Activated T-cell treated with anti-CD3 and anti-CD28 coated beads, Interleukin-2, amount 50 U/mL, for 48 hours (primary cell): Measurements from ENCODE around the gene RNF220.
A peak's percentile ranks its signal among the peaks of the same experiment; 100 is the strongest.
"Not testable (repeated sequence)": the region's sequence is repeated elsewhere in the genome, so short reads cannot be mapped to it uniquely, and the experiment has no call there.

Experiments
- DNase-seq, 2 experiments: peaks; one replicate each; pipeline ENCODE4 v3.0.0-alpha.2; 2020

RNF220 gene

GRCh38 chr1:44684525-44684924, 279.5 kb downstream of the RNF220 start:
- DNase-seq = no peak

DNA sequence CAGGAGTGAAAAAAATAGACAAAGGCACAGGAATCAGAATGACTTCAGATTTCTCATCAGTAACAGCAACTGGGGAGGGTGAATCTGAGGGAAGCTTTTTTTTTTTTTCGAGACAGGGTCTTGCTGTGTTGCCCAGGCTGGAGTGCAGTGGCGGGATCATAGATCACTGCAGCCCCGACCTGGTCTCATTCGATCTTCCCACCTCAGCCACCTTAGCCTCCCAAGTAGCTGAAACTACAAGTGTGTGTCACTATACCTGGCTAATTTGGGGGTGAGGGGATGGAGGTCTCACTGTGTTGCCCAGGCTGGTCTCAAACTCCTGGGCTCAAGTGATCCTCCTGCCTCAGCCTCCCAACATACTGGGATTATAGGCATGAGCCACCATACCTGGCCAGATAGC, 280.2 kb downstream of the RNF220 start:
- no peak for DNase-seq

DNA sequence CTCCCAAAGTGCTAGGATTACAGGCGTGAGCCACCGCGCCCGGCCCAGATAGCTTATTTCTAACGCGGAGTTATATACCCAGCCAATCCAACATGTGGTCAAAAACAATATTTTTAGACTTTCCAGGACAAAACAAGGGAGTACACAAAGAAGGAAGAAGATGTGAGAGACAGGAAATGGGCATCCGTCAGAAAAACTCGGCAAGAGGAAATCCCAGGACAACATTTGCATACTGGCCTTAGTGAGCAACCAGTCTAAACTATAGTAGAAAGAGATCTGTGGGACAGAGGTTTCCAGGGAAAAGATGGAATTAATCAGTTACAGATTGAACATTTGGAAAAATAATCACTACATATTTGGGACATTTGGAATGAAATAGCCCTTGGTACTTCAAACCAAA, 280.8 kb downstream of the RNF220 start:
- DNase-seq = no peak

DNA sequence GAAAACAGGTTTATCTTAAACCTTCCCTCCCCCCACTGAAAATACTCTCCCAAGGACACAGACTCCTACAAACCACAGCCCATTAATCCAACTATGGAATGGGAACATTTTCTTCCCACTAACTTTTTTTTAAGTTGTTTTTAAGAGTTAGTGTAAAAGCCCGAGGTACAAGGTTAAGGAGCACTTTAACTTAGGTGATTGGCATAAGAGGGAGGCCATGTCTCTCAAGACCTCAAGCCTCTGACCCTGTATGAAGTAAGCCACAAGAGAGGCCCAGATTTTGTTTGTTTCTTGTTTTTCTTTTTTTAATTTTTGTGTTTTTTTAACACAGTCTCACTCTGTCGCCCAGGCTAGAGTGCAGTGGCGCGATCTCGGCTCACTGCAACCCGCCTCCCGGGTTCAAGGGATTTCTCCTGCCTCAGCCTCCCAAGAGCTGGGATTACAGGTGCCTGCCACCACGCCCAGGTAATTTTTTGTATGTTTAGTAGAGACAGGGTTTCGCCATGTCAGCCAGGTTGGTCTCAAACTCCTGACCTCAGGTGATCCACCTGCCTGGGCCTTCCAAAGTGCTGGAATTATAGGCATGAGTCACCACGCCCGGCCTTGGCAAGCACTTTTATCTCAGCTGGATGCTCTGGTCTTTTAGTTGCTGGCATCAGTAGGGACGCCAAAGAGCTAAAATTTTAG, 283.8 kb downstream of the RNF220 start:
- DNase-seq = no peak

DNA sequence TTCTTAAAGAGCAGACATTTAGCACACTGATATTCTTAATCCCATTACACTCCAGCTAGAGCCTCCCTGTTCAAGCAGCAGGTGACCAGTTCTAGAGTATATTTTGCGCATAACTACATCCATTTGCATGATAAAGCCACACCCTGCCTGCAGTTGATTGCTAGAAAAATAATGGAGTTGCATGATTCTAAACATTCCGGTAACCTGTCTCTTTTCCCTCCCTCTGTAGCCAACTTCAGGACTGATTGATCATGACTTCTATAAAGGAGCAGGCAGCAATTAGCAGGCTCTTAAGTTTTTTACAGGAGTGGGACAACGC, 284.4 kb downstream of the RNF220 start:
- no peak for DNase-seq

DNA sequence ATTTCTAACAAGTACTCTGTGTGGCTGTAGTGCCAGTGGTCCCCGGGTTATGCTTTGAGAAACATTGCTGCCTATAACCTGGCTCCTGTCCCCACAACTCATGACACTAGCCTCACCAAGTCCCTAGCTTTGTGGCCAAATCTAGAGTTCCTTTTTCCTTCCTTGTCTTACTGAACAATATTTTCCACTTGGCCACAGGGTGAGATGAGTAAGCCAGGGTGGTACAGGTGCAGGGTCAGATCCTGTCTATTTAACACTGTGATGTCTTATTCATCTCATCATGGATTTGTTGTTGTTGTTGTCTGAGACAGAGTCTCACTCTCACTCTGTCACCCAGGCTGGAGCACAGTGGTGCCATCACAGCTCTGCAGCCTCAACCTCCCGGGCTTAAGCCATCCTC, 288.1 kb downstream of the RNF220 start:
- no peak for DNase-seq

DNA sequence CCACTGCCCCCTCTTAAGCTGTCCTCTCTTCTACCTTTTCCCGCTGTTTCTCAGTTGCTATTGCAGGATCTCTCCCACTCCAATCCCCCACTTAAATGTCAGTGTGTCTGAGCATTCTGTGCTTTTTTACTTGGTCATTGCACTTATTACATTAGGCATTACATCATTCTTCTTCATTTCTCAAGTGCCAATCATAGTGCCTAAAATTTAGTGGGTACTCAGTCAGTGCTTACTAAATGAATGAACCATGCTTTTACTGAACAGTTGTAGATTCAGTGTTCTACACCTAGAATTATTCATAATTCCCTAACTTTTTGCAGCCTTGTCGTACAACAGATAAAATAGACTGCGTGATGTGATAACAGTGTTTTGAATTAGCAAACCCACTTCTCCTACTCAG, 288.8 kb downstream of the RNF220 start:
- DNase-seq = no peak

DNA sequence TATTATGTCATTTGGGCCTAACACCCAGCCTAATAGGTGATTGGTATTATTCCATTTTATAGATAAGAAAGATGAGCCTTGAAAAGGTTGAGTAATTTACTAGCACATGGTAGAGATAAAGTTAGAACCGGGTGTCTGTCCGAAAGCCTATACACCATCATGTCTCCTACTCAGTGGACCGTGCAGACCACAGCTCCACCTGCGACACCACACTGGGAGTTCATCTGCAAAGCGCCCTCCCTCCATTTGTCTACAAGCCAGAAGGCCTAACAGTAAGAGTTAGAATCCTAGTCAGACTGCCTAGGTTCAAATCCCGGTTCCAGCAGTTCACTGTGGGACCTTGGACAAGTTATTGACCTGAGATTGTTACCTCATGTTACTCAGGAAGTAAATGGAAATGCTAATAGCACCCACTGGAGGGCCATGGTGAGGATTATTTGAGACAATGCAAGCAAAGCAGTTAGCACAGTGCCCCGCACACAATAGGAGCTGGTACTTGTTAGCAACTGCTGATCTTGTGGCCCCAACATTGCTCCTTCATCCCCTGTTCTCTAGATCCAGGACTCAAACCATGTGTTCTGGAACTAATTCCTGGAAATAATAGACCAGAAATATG, 289.9 kb downstream of the RNF220 start:
- DNase-seq = no peak

DNA sequence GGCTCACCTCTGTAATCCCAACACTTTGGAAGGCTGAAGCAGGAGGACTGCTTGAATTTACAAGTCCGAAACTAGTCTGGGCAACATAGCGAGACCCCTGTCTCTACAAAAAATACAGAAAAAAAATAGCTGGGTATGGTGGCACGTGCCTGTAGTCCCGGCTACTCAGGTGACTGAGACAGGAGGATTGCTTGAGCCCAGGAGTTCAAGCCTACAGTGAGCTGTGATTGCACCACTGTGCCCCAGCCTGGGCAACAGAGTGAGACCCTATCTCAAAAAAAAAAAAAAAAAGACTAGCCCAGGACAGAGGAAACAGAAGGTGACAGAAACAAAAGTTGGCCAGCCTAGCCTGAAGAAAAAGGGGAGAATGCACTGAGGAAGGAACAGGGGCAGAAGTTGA, 290.6 kb downstream of the RNF220 start:
- no peak for DNase-seq

GRCh38 chr1:44696101-44696500, 291.0 kb downstream of the RNF220 start:
- no peak for DNase-seq

- DNase-seq = peak; percentile 58 to 63
Observed at GRCh38 chr1:44696789-44697345, 291.8 kb downstream of the RNF220 start.

DNA sequence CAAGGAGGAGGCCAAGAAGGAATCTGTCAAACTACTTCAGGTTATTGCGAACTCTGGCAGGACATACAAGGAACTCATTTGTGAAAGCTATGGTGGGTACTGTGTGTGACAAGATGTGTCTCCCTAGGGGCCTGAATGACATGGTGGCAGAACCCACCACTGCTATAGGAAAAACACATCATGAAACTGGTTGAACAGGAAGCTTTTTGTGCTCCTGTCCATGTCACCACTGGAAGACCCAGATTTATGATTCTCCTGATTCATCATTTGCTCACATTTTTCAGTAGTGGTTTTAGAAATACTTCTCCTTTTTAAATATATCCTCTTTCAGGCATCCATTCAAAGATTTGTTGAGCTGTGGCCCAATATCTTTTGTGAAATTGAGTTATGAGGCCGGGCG, 293.1 kb downstream of the RNF220 start:
- DNase-seq = no peak

- DNase-seq = not testable (repeated sequence)
Observed at GRCh38 chr1:44699375-44699774, 294.3 kb downstream of the RNF220 start.

DNA sequence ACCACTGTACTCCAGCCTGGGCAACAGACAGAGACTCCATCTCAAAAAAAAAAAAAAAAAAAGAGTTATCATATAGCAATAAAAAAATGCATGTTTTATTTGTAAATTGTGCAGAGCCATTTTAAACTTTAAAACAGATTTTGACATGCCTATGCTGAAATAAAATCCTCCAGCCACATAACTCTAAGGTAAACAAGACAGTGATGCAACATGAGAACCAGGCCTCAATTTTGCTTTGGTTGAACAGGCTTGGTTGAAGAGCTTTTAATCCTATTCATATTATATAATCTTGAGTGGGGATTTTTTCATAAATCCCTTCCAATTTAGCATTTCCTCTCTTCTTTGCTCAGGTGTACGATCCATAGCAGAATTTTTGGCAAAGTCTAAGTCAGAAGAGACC, 295.5 kb downstream of the RNF220 start:
- DNase-seq = no peak

DNA sequence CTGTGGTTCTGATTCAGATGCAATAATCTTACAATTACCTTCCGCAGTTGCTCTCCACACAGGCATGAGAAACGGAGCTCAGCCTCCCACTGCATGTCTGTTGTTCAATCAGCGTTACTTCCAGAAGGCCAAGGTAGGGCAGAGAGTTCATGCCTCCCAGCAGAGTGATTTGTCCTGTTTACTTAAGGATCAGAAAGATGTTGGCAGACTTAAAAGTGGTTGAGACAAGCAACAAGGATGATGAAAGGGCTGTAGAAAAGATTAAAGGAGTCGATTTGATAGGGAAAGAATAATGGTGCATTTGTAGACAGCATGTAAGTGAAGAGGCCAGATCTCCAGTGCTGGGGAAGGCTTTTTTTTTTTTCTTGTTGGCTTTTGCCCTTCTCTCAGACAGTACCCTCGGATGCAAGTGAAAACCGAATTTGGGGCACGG, 296.1 kb downstream of the RNF220 start:
- no peak for DNase-seq
